ENCODE results near the gene KCNG2.

The KCNG2 gene

GRCh38 chr18:79870301-79871025 is 72.7 kb downstream of the KCNG2 start:
- H3K27ac ChIP-seq: no peak overlapping the region
- DNase-seq: peak; percentile 7

GRCh38 chr18:79871026-79871390 is 73.3 kb downstream of the KCNG2 start:
- peaks cover 2% of the 10 kb centered on the region for H3K9me3 ChIP-seq (ENCODE audit: severe bottlenecking)
- no peaks in the 10 kb centered on the region for H3K36me3 ChIP-seq
- no peaks in the 10 kb centered on the region for H3K27me3 ChIP-seq (ENCODE audit: insufficient read depth, low read depth, severe bottlenecking)
- H3K27ac ChIP-seq: no peak overlapping the region
- no peak for DNase-seq
- no peak overlapping the region for H3K4me3 ChIP-seq (ENCODE audit: low read depth, low read length)
- TF ChIP-seq CTCF (IDR thresholded peaks at IDR 0.05; ENCODE audit: low read depth, low read length): no peak

More at GRCh38 chr18:79870301-79871025, 72.7 kb downstream of the KCNG2 start:
- H3K36me3 ChIP-seq: no peaks in the 10 kb centered on the region
- no peaks in the 10 kb centered on the region for H3K27me3 ChIP-seq (ENCODE audit: insufficient read depth, low read depth, severe bottlenecking)
- H3K4me3 ChIP-seq (ENCODE audit: low read depth, low read length): no peak overlapping the region
- TF ChIP-seq CTCF (IDR thresholded peaks at IDR 0.05; ENCODE audit: low read depth, low read length): no peak
- H3K9me3 ChIP-seq (ENCODE audit: severe bottlenecking): peaks cover 2% of the 10 kb centered on the region

GRCh38 chr18:79871481-79872091 is 73.8 kb downstream of the KCNG2 start:
- H3K9me3 ChIP-seq (ENCODE audit: severe bottlenecking): peaks cover 2% of the 10 kb centered on the region
- TF ChIP-seq CTCF (IDR thresholded peaks at IDR 0.05; ENCODE audit: low read depth, low read length): no peak
- H3K4me3 ChIP-seq (ENCODE audit: low read depth, low read length): no peak overlapping the region
- H3K27me3 ChIP-seq (ENCODE audit: insufficient read depth, low read depth, severe bottlenecking): no peaks in the 10 kb centered on the region
- H3K36me3 ChIP-seq: no peaks in the 10 kb centered on the region
- DNase-seq: no peak
- no peak overlapping the region for H3K27ac ChIP-seq

GRCh38 chr18:79872527-79873444 is 75.0 kb downstream of the KCNG2 start:
- Histone ChIP-seq H3K9me3 (ENCODE audit: severe bottlenecking) (peaks cover under 1% of the 10 kb centered on the region), H3K36me3 (no peaks in the 10 kb centered on the region), H3K27ac (no peak overlapping the region; the same call in 1 of the 2 replicates), H3K27me3 (ENCODE audit: insufficient read depth, low read depth, severe bottlenecking) (no peaks in the 10 kb centered on the region), H3K4me3 (ENCODE audit: low read depth, low read length) (no peak overlapping the region)
- no peak for TF ChIP-seq CTCF (IDR thresholded peaks at IDR 0.05; ENCODE audit: low read depth, low read length)
- DNase-seq: no peak

GRCh38 chr18:79873449-79874110 is 75.8 kb downstream of the KCNG2 start:
- H3K9me3 ChIP-seq (ENCODE audit: severe bottlenecking): no peaks in the 10 kb centered on the region
- TF ChIP-seq CTCF (IDR thresholded peaks at IDR 0.05; ENCODE audit: low read depth, low read length): peak; percentile 43
- peak; percentile 9 for DNase-seq
- H3K27ac ChIP-seq: no peak overlapping the region
- no peaks in the 10 kb centered on the region for H3K27me3 ChIP-seq (ENCODE audit: insufficient read depth, low read depth, severe bottlenecking)
- H3K36me3 ChIP-seq: no peaks in the 10 kb centered on the region
- no peak overlapping the region for H3K4me3 ChIP-seq (ENCODE audit: low read depth, low read length)

Measured in WERI-Rb-1 (cell line).